Tibial nerve (tissue), 4 donors: Measurements from ENCODE around the gene CELSR1. TPM values are rescaled to one million over a fixed set of nuclear protein-coding genes. Genes with fewer than 3 reads are reported as not detected.

ENCODE experiments used
- DNase-seq, 2 donors: peaks; one replicate each; pipeline ENCODE4 v3.0.0-alpha.2; 2019; ENCODE audit warnings: low spot score in 2 of 2
- H3K27ac ChIP-seq, 4 donors: fragments of 200-600 bp; sonication (generic) in 3 of 4; one replicate each; pipeline ENCODE4 v1.5.1; 2017 to 2019; ENCODE audit warnings: mild to moderate bottlenecking in 1 of 4
- H3K27me3 ChIP-seq, 2 donors: fragments of 200-600 bp; sonication (generic) in 1 of 2; one replicate each; pipeline versions ENCODE4 v1.5.1 to v1.6.0; 2017 to 2019
- H3K36me3 ChIP-seq, 3 donors: fragments of 200-600 bp; sonication (generic); one replicate each; pipeline ENCODE4 v1.5.1; 2018 to 2019
- H3K4me1 ChIP-seq, 4 donors: fragments of 200-600 bp; sonication (generic) in 3 of 4; one replicate each; pipeline ENCODE4 v1.5.1; 2017 to 2019
- H3K4me3 ChIP-seq, 4 donors: fragments of 200-600 bp; sonication (generic) in 3 of 4; one replicate each; pipeline ENCODE4 v1.5.1; 2017 to 2019; ENCODE audit warnings: mild to moderate bottlenecking in 1 of 4, moderate library complexity in 1 of 4
- H3K9me3 ChIP-seq, 4 donors: fragments of 200-600 bp; sonication (generic) in 3 of 4; one replicate each; pipeline ENCODE4 v1.5.1; 2017 to 2019
- EP300 ChIP-seq, 2 donors: sonication (generic); formaldehyde crosslinking; IDR thresholded peaks; one replicate each; pipeline ENCODE4 v1.6.1; 2017; ENCODE audit warnings: antibody characterized with exemption in 2 of 2, mild to moderate bottlenecking in 1 of 2
- POLR2A ChIP-seq, 2 donors: fragments of 450-650 bp; IDR thresholded peaks; one replicate each; pipeline ENCODE4 v1.6.1; 2017; ENCODE audit warnings: antibody characterized with exemption in 2 of 2, mild to moderate bottlenecking in 2 of 2, moderate library complexity in 2 of 2
- WGBS, 2 donors: methylation state at CpG; one replicate each; pipeline ENCODE4 v1.1.5; 2018; 5-methylcytosine and 5-hydroxymethylcytosine counted together
- total RNA-seq, 4 donors: library from RNA; depleted of rRNA; stranded (reverse); fragments of >200 nt; gene quantifications; one replicate each; pipeline ENCODE4 v1.1.0, GENCODE V29; 2016
- TF ChIP-seq, protein P1 (sequence below), 5 experiments: fragments of 200-600 bp in 3 of 5; fragments of 450-650 bp in 2 of 5; sonication (generic) in 3 of 5; IDR thresholded peaks; one replicate each; pipeline ENCODE4 v1.5.1; 2016 to 2019; ENCODE audit warnings: antibody characterized with exemption in 5 of 5, mild to moderate bottlenecking in 3 of 5, moderate library complexity in 2 of 5

Gene CELSR1
- total RNA-seq, 4 donors from 2014 or later = 1.0 to 5.9 (median 2.6) TPM

DNA sequence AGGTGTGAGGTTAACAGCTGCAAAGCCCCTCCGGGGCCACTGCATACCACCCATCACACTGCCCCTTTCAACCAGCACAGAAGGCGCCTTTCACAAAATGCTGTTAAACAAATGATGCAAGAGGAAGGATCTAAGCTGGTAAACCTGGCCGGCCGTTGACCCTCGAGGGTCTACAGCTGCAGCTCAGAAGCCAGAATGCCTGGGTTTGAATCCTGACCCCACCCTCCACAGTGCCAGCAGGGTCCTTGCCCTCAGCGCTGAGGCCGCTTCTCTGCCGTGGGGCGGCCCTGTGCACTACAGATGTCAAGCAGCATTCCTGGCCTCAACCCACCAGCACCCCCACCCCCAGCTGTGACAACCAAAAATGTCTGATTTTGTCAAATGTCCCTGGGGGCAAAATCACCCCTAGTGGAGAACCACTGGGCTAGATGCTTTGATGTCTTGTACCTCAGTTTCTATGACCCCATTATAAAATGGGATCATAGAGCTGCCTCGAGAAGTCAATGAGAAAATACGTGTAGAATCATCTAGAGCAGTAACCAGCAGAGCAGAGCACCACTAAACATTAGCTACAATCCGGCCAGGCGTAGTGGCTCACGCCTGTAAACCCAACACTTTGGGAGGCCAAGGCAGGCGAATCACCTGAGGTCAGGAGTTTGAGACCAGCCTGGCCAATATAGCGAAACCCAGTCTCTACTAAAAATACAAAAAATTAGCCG lies 77.9 kb downstream of the CELSR1 start:
- H3K9me3 ChIP-seq = no peaks in the 10 kb centered on the region
- no peak overlapping the region for H3K27ac ChIP-seq
- WGBS, 2 donors = 73 to 81% methylated on average over 17 of the region's 17 CpGs
- no peaks in the 10 kb centered on the region for H3K36me3 ChIP-seq
- no peaks in the 10 kb centered on the region for H3K4me1 ChIP-seq
- DNase-seq = no peak
- H3K4me3 ChIP-seq = no peak overlapping the region
- H3K27me3 ChIP-seq = peaks cover 0 to 13% of the 10 kb centered on the region in 2 donors
- TF ChIP-seq, protein P1, sequence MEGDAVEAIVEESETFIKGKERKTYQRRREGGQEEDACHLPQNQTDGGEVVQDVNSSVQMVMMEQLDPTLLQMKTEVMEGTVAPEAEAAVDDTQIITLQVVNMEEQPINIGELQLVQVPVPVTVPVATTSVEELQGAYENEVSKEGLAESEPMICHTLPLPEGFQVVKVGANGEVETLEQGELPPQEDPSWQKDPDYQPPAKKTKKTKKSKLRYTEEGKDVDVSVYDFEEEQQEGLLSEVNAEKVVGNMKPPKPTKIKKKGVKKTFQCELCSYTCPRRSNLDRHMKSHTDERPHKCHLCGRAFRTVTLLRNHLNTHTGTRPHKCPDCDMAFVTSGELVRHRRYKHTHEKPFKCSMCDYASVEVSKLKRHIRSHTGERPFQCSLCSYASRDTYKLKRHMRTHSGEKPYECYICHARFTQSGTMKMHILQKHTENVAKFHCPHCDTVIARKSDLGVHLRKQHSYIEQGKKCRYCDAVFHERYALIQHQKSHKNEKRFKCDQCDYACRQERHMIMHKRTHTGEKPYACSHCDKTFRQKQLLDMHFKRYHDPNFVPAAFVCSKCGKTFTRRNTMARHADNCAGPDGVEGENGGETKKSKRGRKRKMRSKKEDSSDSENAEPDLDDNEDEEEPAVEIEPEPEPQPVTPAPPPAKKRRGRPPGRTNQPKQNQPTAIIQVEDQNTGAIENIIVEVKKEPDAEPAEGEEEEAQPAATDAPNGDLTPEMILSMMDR (IDR thresholded peaks at IDR 0.05) = no peak
- TF ChIP-seq EP300 (IDR thresholded peaks at IDR 0.05) (no peak), POLR2A (IDR thresholded peaks at IDR 0.05) (no peak)

DNA sequence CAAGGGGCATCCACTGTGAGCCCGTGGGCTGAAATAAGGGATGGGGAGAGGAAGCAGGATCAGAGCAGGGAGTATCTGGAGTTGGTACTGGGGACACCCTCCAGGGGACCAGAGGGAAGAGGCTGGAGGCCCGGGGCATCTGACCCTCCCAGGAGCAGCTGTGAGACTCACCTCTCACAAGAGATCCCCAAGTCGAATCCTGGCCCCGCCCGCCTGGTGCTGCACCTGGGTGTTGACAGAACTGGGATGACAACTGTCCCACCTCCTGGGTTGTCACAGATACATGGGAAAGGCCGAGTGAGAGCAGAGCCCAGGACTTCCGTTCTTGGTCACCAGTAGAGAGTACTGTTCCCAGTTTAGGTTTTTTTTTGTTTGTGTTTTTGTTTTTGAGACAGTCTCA lies 78.9 kb downstream of the CELSR1 start:
- 81 to 84% methylated on average over 7 of the region's 7 CpGs for WGBS, 2 donors
- Histone ChIP-seq H3K9me3 (no peaks in the 10 kb centered on the region), H3K4me1 (peaks cover 0 to 3% (median 0%) of the 10 kb centered on the region in 4 donors), H3K36me3 (no peaks in the 10 kb centered on the region), H3K27ac (no peak overlapping the region), H3K4me3 (no peak overlapping the region), H3K27me3 (peaks cover 0 to 13% of the 10 kb centered on the region in 2 donors)
- DNase-seq = no peak
- TF ChIP-seq EP300 (IDR thresholded peaks at IDR 0.05) (no peak), POLR2A (IDR thresholded peaks at IDR 0.05) (no peak)
- TF ChIP-seq, protein P1 (IDR thresholded peaks at IDR 0.05) = no peak

DNA sequence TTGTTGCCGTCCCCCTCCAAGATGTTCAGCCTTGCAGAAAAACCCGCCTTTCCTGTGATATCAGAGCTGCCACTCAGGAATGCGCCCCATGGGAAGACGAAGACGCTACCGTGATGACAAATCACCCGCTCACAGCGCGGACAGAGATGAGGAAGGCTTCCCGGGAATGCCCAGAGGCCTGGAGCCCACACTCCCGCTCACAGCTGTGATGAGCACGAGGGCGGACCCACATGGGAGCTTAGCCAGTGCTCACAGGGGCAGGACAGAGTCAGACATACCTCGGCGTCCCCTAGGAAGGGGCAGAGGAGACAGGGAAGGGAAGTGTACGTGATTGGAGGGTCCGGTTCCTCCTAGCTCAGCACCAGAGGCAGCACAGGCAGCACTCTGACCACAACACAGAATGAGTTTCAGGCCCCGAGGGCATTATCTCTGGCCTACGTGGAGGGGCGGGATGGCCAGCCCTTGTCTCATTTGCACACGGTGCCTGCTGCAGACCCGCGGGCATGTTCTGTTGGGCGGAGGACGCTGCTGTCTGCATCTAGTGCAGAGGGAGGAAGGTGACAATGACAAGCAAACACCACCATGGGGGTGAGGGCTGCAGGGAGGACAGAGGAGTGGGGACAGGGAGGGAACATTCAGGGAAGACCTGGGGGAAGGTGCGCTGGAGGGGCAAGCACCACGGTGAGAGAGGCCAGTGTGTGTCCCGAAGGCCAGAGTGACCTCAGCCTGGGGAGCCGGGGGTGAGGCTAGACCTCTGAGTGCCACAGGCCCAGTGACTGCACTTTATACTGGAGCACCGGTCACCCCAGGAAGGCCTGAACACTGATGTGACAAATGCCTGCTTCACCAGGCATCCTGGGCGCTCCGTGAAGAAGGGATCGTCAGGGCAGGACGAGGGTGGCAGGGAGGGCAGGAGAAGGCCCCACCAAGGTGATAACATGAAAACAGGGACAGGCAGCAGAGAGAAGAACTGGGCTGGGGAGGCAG lies 79.6 kb downstream of the CELSR1 start:
- peaks cover 0 to 10% (median 0%) of the 10 kb centered on the region in 4 donors for H3K4me1 ChIP-seq
- no peaks in the 10 kb centered on the region for H3K9me3 ChIP-seq
- no peak overlapping the region for H3K4me3 ChIP-seq
- peaks cover 0 to 13% of the 10 kb centered on the region in 2 donors for H3K27me3 ChIP-seq
- no peaks in the 10 kb centered on the region for H3K36me3 ChIP-seq
- TF ChIP-seq EP300 (IDR thresholded peaks at IDR 0.05) (no peak), POLR2A (IDR thresholded peaks at IDR 0.05) (no peak)
- TF ChIP-seq, protein P1 (IDR thresholded peaks at IDR 0.05) = no peak
- no peak for DNase-seq
- WGBS, 2 donors = 68 to 74% methylated on average over 21 to 32 of the region's 34 CpGs
- H3K27ac ChIP-seq = no peak overlapping the region

DNA sequence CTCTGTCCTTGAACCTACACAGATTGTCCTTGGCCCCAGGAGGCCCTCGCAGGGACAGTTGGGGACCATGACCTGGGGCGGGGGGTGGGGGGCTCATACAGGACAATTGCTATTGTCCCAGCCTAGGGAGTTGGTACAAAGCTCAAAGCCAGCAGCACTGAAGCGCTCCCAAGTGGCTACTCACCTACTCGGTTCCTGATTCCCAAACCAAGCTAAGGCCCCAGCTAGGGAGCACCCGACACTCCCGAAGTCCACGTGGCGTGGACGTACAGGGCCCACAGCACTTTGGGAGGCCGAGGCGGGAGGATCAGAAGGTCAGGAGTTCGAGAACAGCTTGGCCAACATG lies 80.6 kb downstream of the CELSR1 start:
- Histone ChIP-seq H3K27ac (no peak overlapping the region), H3K27me3 (peaks cover 0 to 13% of the 10 kb centered on the region in 2 donors), H3K36me3 (no peaks in the 10 kb centered on the region), H3K4me1 (peaks cover 0 to 11% (median 0%) of the 10 kb centered on the region in 4 donors), H3K9me3 (no peaks in the 10 kb centered on the region), H3K4me3 (no peak overlapping the region)
- 92 to 95% methylated on average over 12 of the region's 12 CpGs for WGBS, 2 donors
- TF ChIP-seq EP300 (IDR thresholded peaks at IDR 0.05) = no peak
- TF ChIP-seq, protein P1 (IDR thresholded peaks at IDR 0.05) = no peak
- no peak for TF ChIP-seq POLR2A (IDR thresholded peaks at IDR 0.05)
- no peak for DNase-seq

DNA sequence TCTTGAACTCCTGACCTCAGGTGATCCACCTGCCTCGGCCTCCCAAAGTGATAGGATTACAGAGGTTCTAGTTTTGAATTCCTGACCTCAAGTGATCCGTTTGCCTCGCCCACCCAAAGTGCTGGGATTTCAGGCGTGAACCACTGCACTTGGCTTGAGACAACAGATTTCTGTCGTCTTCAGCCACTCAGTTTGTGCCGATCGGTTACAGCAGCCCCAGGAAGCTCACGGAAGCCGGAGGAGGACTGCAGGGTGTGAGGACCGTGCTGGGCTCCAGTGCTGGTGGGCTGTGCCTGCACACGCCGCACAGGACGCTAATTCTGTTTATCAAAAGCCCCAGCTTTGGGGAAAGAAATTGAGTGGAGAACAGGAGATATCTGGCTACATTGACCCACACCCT lies 82.0 kb downstream of the CELSR1 start:
- WGBS, 2 donors = 85% methylated on average over 13 of the region's 13 CpGs
- H3K27me3 ChIP-seq = peaks cover 0 to 8% of the 10 kb centered on the region in 2 donors
- TF ChIP-seq EP300 (IDR thresholded peaks at IDR 0.05) = no peak
- no peak for TF ChIP-seq POLR2A (IDR thresholded peaks at IDR 0.05)
- TF ChIP-seq, protein P1 (IDR thresholded peaks at IDR 0.05) = no peak

More for the DNA sequence above, 82.0 kb downstream of the CELSR1 start:
- no peak overlapping the region for H3K4me3 ChIP-seq
- no peak overlapping the region for H3K27ac ChIP-seq
- peaks cover 0 to 11% (median 0%) of the 10 kb centered on the region in 4 donors for H3K4me1 ChIP-seq
- H3K9me3 ChIP-seq = no peaks in the 10 kb centered on the region
- H3K36me3 ChIP-seq = no peaks in the 10 kb centered on the region
- no peak for DNase-seq
